Thyroid gland (tissue), 4 donors: Measurements from ENCODE around the gene PTPRN2.

Experiments used
- POLR2A ChIP-seq, 2 donors: fragments of 450-650 bp; IDR thresholded peaks; one replicate each; pipeline ENCODE4 v1.6.1; 2017; ENCODE audit warnings: antibody characterized with exemption in 2 of 2, mild to moderate bottlenecking in 2 of 2, moderate library complexity in 1 of 2
- TF ChIP-seq, protein P1 (sequence below), 6 experiments: fragments of 200-600 bp in 3 of 6; fragments of 450-650 bp in 3 of 6; sonication (generic) in 3 of 6; IDR thresholded peaks; one replicate each; pipeline ENCODE4 v1.5.1; 2016 to 2019; ENCODE audit warnings: antibody characterized with exemption in 6 of 6, mild to moderate bottlenecking in 2 of 6, inconsistent platforms in 1 of 6, moderate library complexity in 1 of 6

DNA sequence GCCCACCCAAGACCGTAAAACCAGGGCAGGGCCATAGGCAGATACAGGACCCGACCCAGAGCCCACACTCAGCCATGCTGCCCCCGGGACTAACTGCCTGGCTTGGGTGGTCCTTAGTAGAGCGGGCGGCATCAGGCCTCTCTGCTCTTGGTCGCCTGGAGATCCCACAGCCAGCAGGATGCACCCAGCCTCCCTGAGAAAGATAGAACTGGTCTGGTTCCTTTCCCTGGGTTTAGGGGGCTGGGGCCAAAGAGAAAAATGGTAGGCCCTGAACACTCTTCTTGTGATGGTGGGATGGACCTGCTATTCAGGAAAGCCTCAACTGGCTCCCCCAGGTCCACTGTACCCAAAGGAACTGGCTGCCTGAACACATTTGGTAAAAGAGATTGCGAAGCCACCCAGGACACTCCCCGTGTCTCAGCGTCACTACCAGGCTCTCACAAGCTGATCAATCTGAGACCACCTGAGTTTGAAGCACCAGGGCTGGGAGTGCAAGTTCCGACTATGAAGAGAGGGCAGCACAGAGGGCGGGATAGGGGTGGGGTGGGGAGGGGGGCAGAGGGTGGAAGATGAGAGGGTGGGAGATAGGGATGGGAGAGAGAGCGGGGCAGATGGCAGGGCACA lies 659.3 kb downstream of the PTPRN2 start:
- TF ChIP-seq, protein P1, sequence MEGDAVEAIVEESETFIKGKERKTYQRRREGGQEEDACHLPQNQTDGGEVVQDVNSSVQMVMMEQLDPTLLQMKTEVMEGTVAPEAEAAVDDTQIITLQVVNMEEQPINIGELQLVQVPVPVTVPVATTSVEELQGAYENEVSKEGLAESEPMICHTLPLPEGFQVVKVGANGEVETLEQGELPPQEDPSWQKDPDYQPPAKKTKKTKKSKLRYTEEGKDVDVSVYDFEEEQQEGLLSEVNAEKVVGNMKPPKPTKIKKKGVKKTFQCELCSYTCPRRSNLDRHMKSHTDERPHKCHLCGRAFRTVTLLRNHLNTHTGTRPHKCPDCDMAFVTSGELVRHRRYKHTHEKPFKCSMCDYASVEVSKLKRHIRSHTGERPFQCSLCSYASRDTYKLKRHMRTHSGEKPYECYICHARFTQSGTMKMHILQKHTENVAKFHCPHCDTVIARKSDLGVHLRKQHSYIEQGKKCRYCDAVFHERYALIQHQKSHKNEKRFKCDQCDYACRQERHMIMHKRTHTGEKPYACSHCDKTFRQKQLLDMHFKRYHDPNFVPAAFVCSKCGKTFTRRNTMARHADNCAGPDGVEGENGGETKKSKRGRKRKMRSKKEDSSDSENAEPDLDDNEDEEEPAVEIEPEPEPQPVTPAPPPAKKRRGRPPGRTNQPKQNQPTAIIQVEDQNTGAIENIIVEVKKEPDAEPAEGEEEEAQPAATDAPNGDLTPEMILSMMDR (IDR thresholded peaks at IDR 0.05): no peak
- no peak for TF ChIP-seq POLR2A (IDR thresholded peaks at IDR 0.05)
